H9 (cell line): ENCODE measurements around the gene PADI6. TPM values are rescaled to one million over a fixed set of nuclear protein-coding genes. Genes with fewer than 3 reads are reported as not detected.

Experiments used
- DNase-seq: peaks from one replicate; pipeline ENCODE4 v3.0.0-alpha.2; 2017
- H2AFZ ChIP-seq: one replicate; pipeline ENCODE4 v1.6.1; 2013; ENCODE audit warnings: mild to moderate bottlenecking, low read length, control low read depth, moderate library complexity
- H2AK5ac ChIP-seq: 2 replicates; pipeline ENCODE4 v1.6.1; 2013; ENCODE audit warnings: low read length, control low read depth, mixed read lengths; ENCODE audit not compliant: insufficient read length
- H2BK120ac ChIP-seq: one replicate; pipeline ENCODE4 v1.6.1; 2013; ENCODE audit warnings: low read depth, mild to moderate bottlenecking, low read length, control low read depth, inconsistent platforms; ENCODE audit not compliant: poor library complexity, severe bottlenecking
- H2BK12ac ChIP-seq: 2 replicates; pipeline ENCODE4 v1.6.1; 2013; ENCODE audit warnings: low read length, control low read depth, mixed read lengths, low read depth; ENCODE audit not compliant: insufficient read length
- H2BK15ac ChIP-seq: 2 replicates; pipeline ENCODE4 v1.6.1; 2013; ENCODE audit warnings: low read depth, low read length, control low read depth
- H2BK20ac ChIP-seq: one replicate; pipeline ENCODE4 v1.6.1; 2013; ENCODE audit warnings: low read depth, mild to moderate bottlenecking, low read length, control low read depth, inconsistent platforms; ENCODE audit not compliant: poor library complexity, severe bottlenecking
- H2BK5ac ChIP-seq: 2 replicates; pipeline ENCODE4 v1.6.1; 2013; ENCODE audit warnings: low read length, control low read depth, mixed read lengths; ENCODE audit not compliant: insufficient read length
- H3K14ac ChIP-seq: 2 replicates; pipeline ENCODE4 v1.6.1; 2013; ENCODE audit warnings: low read length, control low read depth; ENCODE audit not compliant: insufficient read depth
- H3K18ac ChIP-seq: 2 replicates; pipeline ENCODE4 v1.6.1; 2013; ENCODE audit warnings: low read depth, mild to moderate bottlenecking, mixed read lengths, low read length, control low read depth; ENCODE audit not compliant: insufficient read length
- H3K23ac ChIP-seq: 2 replicates; pipeline ENCODE4 v1.6.1; 2013; ENCODE audit warnings: low read length, control low read depth, mixed read lengths, low read depth; ENCODE audit not compliant: insufficient read length
- H3K23me2 ChIP-seq: 2 replicates; pipeline ENCODE4 v1.6.1; 2013; ENCODE audit warnings: low read depth, mild to moderate bottlenecking, mixed read lengths, low read length, control low read depth; ENCODE audit not compliant: insufficient read length, poor library complexity, severe bottlenecking
- H3K27ac ChIP-seq: 2 replicates; pipeline ENCODE4 v1.5.1; 2013; ENCODE audit warnings: low read length, control low read depth, mixed read lengths, low read depth; ENCODE audit not compliant: insufficient read length
- H3K27me3 ChIP-seq: 2 replicates; pipeline ENCODE4 v1.6.1; 2013; ENCODE audit warnings: low read length, control low read depth, inconsistent platforms; ENCODE audit not compliant: insufficient read depth
- H3K4ac ChIP-seq: 2 replicates; pipeline ENCODE4 v1.6.1; 2013; ENCODE audit warnings: low read depth, mild to moderate bottlenecking, control low read depth, inconsistent platforms, low read length, moderate library complexity
- H3K4me1 ChIP-seq: 2 replicates; pipeline ENCODE4 v1.6.1; 2013; ENCODE audit warnings: low read length, control low read depth, inconsistent platforms; ENCODE audit not compliant: insufficient read depth
- H3K4me2 ChIP-seq: 2 replicates; pipeline ENCODE4 v1.6.1; 2013; ENCODE audit warnings: low read length, control low read depth, mixed read lengths; ENCODE audit not compliant: insufficient read length, insufficient read depth
- H3K56ac ChIP-seq: 2 replicates; pipeline ENCODE4 v1.6.1; 2013; ENCODE audit warnings: low read depth, mild to moderate bottlenecking, mixed read lengths, low read length, control low read depth; ENCODE audit not compliant: insufficient read length
- H3K79me1 ChIP-seq: 2 replicates; pipeline ENCODE4 v1.6.1; 2013; ENCODE audit warnings: low read depth, mild to moderate bottlenecking, moderate library complexity, low read length, control low read depth, inconsistent platforms; ENCODE audit not compliant: insufficient read depth, poor library complexity, severe bottlenecking
- H3K79me2 ChIP-seq: 2 replicates; pipeline ENCODE4 v1.6.1; 2013; ENCODE audit warnings: low read length, control low read depth, inconsistent platforms; ENCODE audit not compliant: insufficient read depth
- H3K9ac ChIP-seq: 2 replicates; pipeline ENCODE4 v1.6.1; 2013; ENCODE audit warnings: low read length, control low read depth, mixed read lengths; ENCODE audit not compliant: insufficient read length; ENCODE audit errors: extremely low read depth
- H3K9me3 ChIP-seq: one replicate; pipeline ENCODE4 v1.6.1; 2013; ENCODE audit warnings: low read depth, low read length, inconsistent platforms; ENCODE audit not compliant: control insufficient read depth
- H3T11ph ChIP-seq: one replicate; pipeline ENCODE4 v1.6.1; 2013; ENCODE audit warnings: mild to moderate bottlenecking, low read length, control low read depth, inconsistent platforms
- H4K20me1 ChIP-seq: one replicate; pipeline ENCODE4 v1.6.1; 2013; ENCODE audit not compliant: control insufficient read depth, insufficient read length, insufficient read depth
- H4K5ac ChIP-seq: 2 replicates; pipeline ENCODE4 v1.6.1; 2013; ENCODE audit warnings: low read depth, mild to moderate bottlenecking, mixed read lengths, low read length, control low read depth; ENCODE audit not compliant: insufficient read length
- H4K8ac ChIP-seq: replicated peaks from 2 replicates; pipeline ENCODE4 v1.6.1; 2013; ENCODE audit warnings: low read length, control low read depth, mixed read lengths, low read depth; ENCODE audit not compliant: insufficient read length
- H4K91ac ChIP-seq: 2 replicates; pipeline ENCODE4 v1.6.1; 2013; ENCODE audit warnings: low read depth, mild to moderate bottlenecking, moderate library complexity, mixed read lengths, low read length, control low read depth; ENCODE audit not compliant: insufficient read length
- H3K27ac Mint-ChIP-seq, 3 experiments: 2 replicates in 2 of 3; 3 replicates in 1 of 3; pipeline ENCODE4 v1.8.0; 2020 to 2021; ENCODE audit warnings: mixed read lengths in 3 of 3, mild to moderate bottlenecking in 1 of 3, moderate library complexity in 1 of 3
- H3K27me3 Mint-ChIP-seq: 2 replicates; pipeline ENCODE4 v1.8.0; 2021; ENCODE audit warnings: low read depth, mild to moderate bottlenecking, moderate library complexity, mixed read lengths
- H3K36me3 Mint-ChIP-seq, 3 experiments: 2 replicates in 2 of 3; 3 replicates in 1 of 3; pipeline ENCODE4 v1.8.0; 2020 to 2021; ENCODE audit warnings: low read depth in 3 of 3, mixed read lengths in 3 of 3; ENCODE audit not compliant: insufficient read depth in 1 of 3
- H3K4me1 Mint-ChIP-seq, 2 experiments: 2 replicates each; pipeline ENCODE4 v1.8.0; 2020; ENCODE audit warnings: mixed read lengths in 2 of 2
- H3K4me3 Mint-ChIP-seq, 2 experiments: 2 replicates in 1 of 2; 3 replicates in 1 of 2; pipeline ENCODE4 v1.8.0; 2020 to 2021; ENCODE audit warnings: mild to moderate bottlenecking in 2 of 2, mixed read lengths in 2 of 2, moderate library complexity in 1 of 2
- H3K9me3 Mint-ChIP-seq, 2 experiments: 2 replicates in 1 of 2; 3 replicates in 1 of 2; pipeline ENCODE4 v1.8.0; 2020; ENCODE audit warnings: mild to moderate bottlenecking in 2 of 2, mixed read lengths in 2 of 2, moderate library complexity in 1 of 2
- CTCF ChIP-seq: fragments of 200-600 bp; sonication (generic); conservative IDR thresholded peaks from 3 replicates; pipeline ENCODE4 v1.8.0; 2021; ENCODE audit warnings: antibody characterized with exemption, mild to moderate bottlenecking
- WGBS: extraction: QIAGEN DNeasy Blood & Tissue Kit; methylation state at CpG from one replicate; pipeline ENCODE4 v1.1.7; 2013; ENCODE audit warnings: missing lambda C conversion rate, low lambda C conversion rate, mixed read lengths; ENCODE audit not compliant: insufficient read length; ENCODE audit errors: extremely low coverage; 5-methylcytosine and 5-hydroxymethylcytosine counted together
- total RNA-seq: library from RNA; stranded (reverse); gene quantifications from 2 replicates; pipeline ENCODE4 v1.2.1, GENCODE V29; 2021

Gene PADI6
- total RNA-seq, 1 experiment from 2014 or later = not detected

GRCh38 chr1:17441265-17441992, 69.4 kb downstream of the PADI6 start:
- H2BK120ac ChIP-seq = no peak overlapping the region
- H2BK20ac ChIP-seq = no peak overlapping the region
- no peak overlapping the region for H4K5ac ChIP-seq
- no peak overlapping the region for H2AK5ac ChIP-seq
- H3K18ac ChIP-seq = no peak overlapping the region
- H2BK12ac ChIP-seq = no peak overlapping the region
- no peak overlapping the region for H4K8ac ChIP-seq
- Mint-ChIP-seq H3K4me1 (peaks cover 33 to 36% of the 10 kb centered on the region in 2 experiments), H3K27ac (no peak overlapping the region; a peak in 2 of 7 replicates), H3K36me3 (peaks cover 8 to 17% (median 14%) of the 10 kb centered on the region in 3 experiments; a peak in 6 of 7 replicates), H3K4me3 (peak overlapping the region in 1 of 2 experiments; percentile 87; a peak in 3 of 5 replicates), H3K9me3 (peaks cover 2 to 3% of the 10 kb centered on the region in 2 experiments; a peak in 3 of 5 replicates), H3K27me3 (peaks cover 16% of the 10 kb centered on the region)
- no peak overlapping the region for H3K9ac ChIP-seq
- no peaks in the 10 kb centered on the region for H3K9me3 ChIP-seq
- H3K4ac ChIP-seq = no peak overlapping the region
- no peak overlapping the region for H3K56ac ChIP-seq
- H3K79me1 ChIP-seq = no peaks in the 10 kb centered on the region
- no peak overlapping the region for H2AFZ ChIP-seq
- H3K23ac ChIP-seq = no peak overlapping the region
- H3K23me2 ChIP-seq = peaks cover 19% of the 10 kb centered on the region
- H4K20me1 ChIP-seq = no peaks in the 10 kb centered on the region
- no peak overlapping the region for H2BK15ac ChIP-seq
- H3K27me3 ChIP-seq = peaks cover 3% of the 10 kb centered on the region; the same call in 1 of the 2 replicates
- no peak overlapping the region for H4K91ac ChIP-seq
- no peak overlapping the region for H3K27ac ChIP-seq
- no peak overlapping the region for H2BK5ac ChIP-seq
- H3K79me2 ChIP-seq = peaks cover 13% of the 10 kb centered on the region
- peak overlapping the region; percentile 82 for H3K4me2 ChIP-seq
- no peak overlapping the region for H3T11ph ChIP-seq
- H3K14ac ChIP-seq = no peak overlapping the region
- no peak for DNase-seq
- TF ChIP-seq CTCF = peak; percentile 13; the same call in 1 of the 3 replicates
- WGBS = no CpG with 5 or more reads among the region's 10 CpGs
- peaks cover 11% of the 10 kb centered on the region; the same call in 1 of the 2 replicates for H3K4me1 ChIP-seq
